BLaER1 (cell line): ENCODE results near the gene C10orf62.
A peak's percentile ranks its signal among the peaks of the same experiment; 100 is the strongest.

ENCODE experiments used
- H3K27ac ChIP-seq: shearing (Covaris generic); formaldehyde crosslinking; 2 replicates; pipeline ENCODE4 v1.8.1; 2022
- H3K27me3 ChIP-seq: shearing (Covaris generic); formaldehyde crosslinking; 2 replicates; pipeline ENCODE4 v1.8.1; 2022
- H3K36me3 ChIP-seq: shearing (Covaris generic); formaldehyde crosslinking; 2 replicates; pipeline ENCODE4 v1.8.1; 2022
- H3K4me1 ChIP-seq: shearing (Covaris generic); formaldehyde crosslinking; 2 replicates; pipeline ENCODE4 v1.8.1; 2022
- H3K4me2 ChIP-seq: shearing (Covaris generic); formaldehyde crosslinking; 2 replicates; pipeline ENCODE4 v1.8.1; 2022
- H3K4me3 ChIP-seq: shearing (Covaris generic); formaldehyde crosslinking; 2 replicates; pipeline ENCODE4 v1.8.1; 2022
- H3K9ac ChIP-seq: shearing (Covaris generic); formaldehyde crosslinking; 2 replicates; pipeline ENCODE4 v1.8.1; 2022
- H3K9me3 ChIP-seq: shearing (Covaris generic); formaldehyde crosslinking; 2 replicates; pipeline ENCODE4 v1.8.1; 2022
- H4K20me1 ChIP-seq: shearing (Covaris generic); formaldehyde crosslinking; 2 replicates; pipeline ENCODE4 v1.8.1; 2022
- Cebpa-rat ChIP-seq: shearing (Covaris generic); IDR thresholded peaks from 2 replicates; pipeline ENCODE4 v1.8.1; 2022

Gene C10orf62

GRCh38 chr10:97640174-97640867 is 50.8 kb downstream of the C10orf62 start, which contains the start of gene PI4K2A:
TSS of gene PI4K2A (plus strand) at chr10:97640671. CDS start at chr10:97640743, 72 bp downstream.
- Histone ChIP-seq H3K9me3 (peaks cover 10% of the 10 kb centered on the region; the same call in 1 of the 2 replicates), H3K4me3 (peak within 1 kb of the TSS; percentile 81), H3K9ac (peak within 1 kb of the TSS; percentile 73), H3K4me1 (peaks cover 13% of the 10 kb centered on the region), H3K36me3 (0 out of 2 replicates have a peak, but pooled peaks cover 7% of the 10 kb centered on the region), H3K4me2 (peak within 1 kb of the TSS; percentile 81), H4K20me1 (peaks cover 13% of the 10 kb centered on the region; the same call in 1 of the 2 replicates), H3K27ac (peak within 1 kb of the TSS; percentile 49; the same call in 1 of the 2 replicates), H3K27me3 (no peaks in the 10 kb centered on the region)
- no peak for TF ChIP-seq Cebpa-rat
